HEK293T (cell line): ENCODE measurements around the gene PCDH18.

Source experiments
- CTCF ChIA-PET: fragments of 350-600 bp; formaldehyde crosslinking; extraction: SDS; loops from one replicate; lab custom pipeline; 2021; ENCODE audit warnings: antibody characterized with exemption, inconsistent platforms; lab: Yijun Ruan, JAX
- POLR2A ChIA-PET: fragments of 350-600 bp; formaldehyde crosslinking; extraction: SDS; loops from one replicate; lab custom pipeline; 2020; ENCODE audit warnings: antibody characterized with exemption, inconsistent platforms; lab: Yijun Ruan, JAX
- DNase-seq: peaks from one replicate; pipeline ENCODE4 v3.0.0; 2012; ENCODE audit warnings: mixed read lengths; ENCODE audit errors: extremely low spot score
- ARNT ChIP-seq: fragments of 450-650 bp; IDR thresholded peaks from 2 replicates; pipeline ENCODE4 v1.6.1; 2017; ENCODE audit warnings: mild to moderate bottlenecking
- BHLHE40 ChIP-seq: fragments of 450-650 bp; IDR thresholded peaks from 2 replicates; pipeline ENCODE4 v1.6.1; 2016; ENCODE audit warnings: mild to moderate bottlenecking, moderate library complexity, borderline replicate concordance
- CTBP1 ChIP-seq: fragments of 450-650 bp; IDR thresholded peaks from 2 replicates; pipeline ENCODE4 v1.6.1; 2016; ENCODE audit warnings: borderline replicate concordance
- ELF4 ChIP-seq: fragments of 450-650 bp; IDR thresholded peaks from 2 replicates; pipeline ENCODE4 v1.6.1; 2017; ENCODE audit warnings: antibody characterized with exemption
- FOXA1 ChIP-seq: fragments of 450-650 bp; IDR thresholded peaks from 2 replicates; pipeline ENCODE4 v1.6.1; 2016; ENCODE audit warnings: mild to moderate bottlenecking
- FOXK2 ChIP-seq: fragments of 450-650 bp; IDR thresholded peaks from 2 replicates; pipeline ENCODE4 v1.6.1; 2016; ENCODE audit warnings: mild to moderate bottlenecking
- FOXM1 ChIP-seq: fragments of 450-650 bp; IDR thresholded peaks from 2 replicates; pipeline ENCODE4 v1.6.1; 2017; ENCODE audit warnings: mild to moderate bottlenecking, borderline replicate concordance
- HDGF ChIP-seq: fragments of 450-650 bp; IDR thresholded peaks from 2 replicates; pipeline ENCODE4 v1.6.1; 2017; ENCODE audit warnings: antibody characterized with exemption, borderline replicate concordance
- L3MBTL2 ChIP-seq: fragments of 450-650 bp; conservative IDR thresholded peaks from 2 replicates; pipeline ENCODE4 v1.6.1; 2016; ENCODE audit warnings: mild to moderate bottlenecking
- LEF1 ChIP-seq: fragments of 450-650 bp; IDR thresholded peaks from 2 replicates; pipeline ENCODE4 v1.6.1; 2017; ENCODE audit warnings: mild to moderate bottlenecking, borderline replicate concordance
- NFRKB ChIP-seq: fragments of 450-650 bp; IDR thresholded peaks from 2 replicates; pipeline ENCODE4 v1.6.1; 2016; ENCODE audit warnings: mild to moderate bottlenecking, moderate library complexity
- SP1 ChIP-seq: fragments of 450-650 bp; IDR thresholded peaks from 2 replicates; pipeline ENCODE4 v1.6.1; 2017
- SUZ12 ChIP-seq: fragments of 450-650 bp; IDR thresholded peaks from 2 replicates; pipeline ENCODE4 v1.6.1; 2016; ENCODE audit warnings: mild to moderate bottlenecking
- TARDBP ChIP-seq: fragments of 450-650 bp; IDR thresholded peaks from 2 replicates; pipeline ENCODE4 v1.6.1; 2016
- ZNF384 ChIP-seq: fragments of 450-650 bp; IDR thresholded peaks from 2 replicates; pipeline ENCODE4 v1.6.1; 2016
- TF ChIP-seq, protein P1 (sequence below): fragments of 450-650 bp; IDR thresholded peaks from 2 replicates; pipeline ENCODE4 v1.6.1; 2016

Gene PCDH18

DNA sequence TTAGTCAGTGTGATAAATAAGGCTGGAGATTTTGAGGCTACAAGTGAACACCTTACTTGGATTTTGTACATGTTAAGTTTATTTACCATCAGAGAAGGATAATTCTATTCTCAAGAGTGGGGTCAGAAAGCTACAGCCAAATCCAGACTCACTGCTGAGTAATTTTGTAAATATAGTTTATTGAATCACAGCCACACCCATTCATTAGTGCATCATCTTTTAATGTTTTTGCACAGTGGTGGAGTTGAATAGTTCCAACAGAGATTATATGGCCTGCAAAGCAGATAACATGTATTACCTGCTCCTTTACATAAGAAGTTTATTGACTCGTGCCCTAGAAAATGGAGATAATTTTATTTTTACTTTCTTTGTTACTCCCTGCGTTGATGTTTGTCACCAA lies 60.4 kb downstream of the PCDH18 start:
- TF ChIP-seq SUZ12 (no peak), BHLHE40 (no peak), L3MBTL2 (no peak), FOXK2 (no peak), SP1 (no peak), ELF4 (no peak), NFRKB (no peak), CTBP1 (no peak), HDGF (no peak), ARNT (no peak), FOXM1 (no peak), ZNF384 (no peak), LEF1 (no peak), FOXA1 (no peak), TARDBP (no peak)
- TF ChIP-seq, protein P1, sequence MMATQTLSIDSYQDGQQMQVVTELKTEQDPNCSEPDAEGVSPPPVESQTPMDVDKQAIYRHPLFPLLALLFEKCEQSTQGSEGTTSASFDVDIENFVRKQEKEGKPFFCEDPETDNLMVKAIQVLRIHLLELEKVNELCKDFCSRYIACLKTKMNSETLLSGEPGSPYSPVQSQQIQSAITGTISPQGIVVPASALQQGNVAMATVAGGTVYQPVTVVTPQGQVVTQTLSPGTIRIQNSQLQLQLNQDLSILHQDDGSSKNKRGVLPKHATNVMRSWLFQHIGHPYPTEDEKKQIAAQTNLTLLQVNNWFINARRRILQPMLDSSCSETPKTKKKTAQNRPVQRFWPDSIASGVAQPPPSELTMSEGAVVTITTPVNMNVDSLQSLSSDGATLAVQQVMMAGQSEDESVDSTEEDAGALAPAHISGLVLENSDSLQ = no peak
- DNase-seq = no peak
- CTCF ChIA-PET = no interaction called here
- POLR2A ChIA-PET = no interaction called here

DNA sequence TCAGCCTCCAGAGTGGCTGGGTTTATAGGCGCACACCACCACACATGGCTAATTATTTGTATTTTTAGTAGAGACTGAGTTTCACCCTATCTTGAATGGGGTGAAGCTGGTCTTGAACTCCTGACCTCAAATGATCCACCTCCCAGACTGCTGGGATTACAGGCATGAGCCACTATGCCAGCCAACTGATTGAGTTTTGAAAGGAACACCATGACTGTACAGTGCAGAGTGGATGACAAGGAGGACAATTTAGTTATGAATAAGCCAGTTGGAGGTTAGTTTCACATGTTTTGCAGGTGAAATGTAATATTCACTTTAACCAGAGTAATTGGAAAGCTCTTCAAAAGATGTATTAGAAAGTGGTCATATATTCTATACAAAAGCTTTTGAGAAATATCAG lies 60.8 kb downstream of the PCDH18 start:
- ChIA-PET POLR2A (no interaction called here), CTCF (no interaction called here)
- no peak for DNase-seq
- TF ChIP-seq CTBP1 = no peak
- no peak for TF ChIP-seq L3MBTL2
- TF ChIP-seq FOXK2 = no peak
- no peak for TF ChIP-seq LEF1
- no peak for TF ChIP-seq FOXM1
- TF ChIP-seq SP1 = no peak
- TF ChIP-seq TARDBP = no peak
- TF ChIP-seq, protein P1 = no peak
- no peak for TF ChIP-seq HDGF
- TF ChIP-seq NFRKB = no peak
- no peak for TF ChIP-seq ZNF384
- TF ChIP-seq FOXA1 = no peak
- TF ChIP-seq ELF4 = no peak
- TF ChIP-seq ARNT = no peak
- no peak for TF ChIP-seq SUZ12
- TF ChIP-seq BHLHE40 = no peak

DNA sequence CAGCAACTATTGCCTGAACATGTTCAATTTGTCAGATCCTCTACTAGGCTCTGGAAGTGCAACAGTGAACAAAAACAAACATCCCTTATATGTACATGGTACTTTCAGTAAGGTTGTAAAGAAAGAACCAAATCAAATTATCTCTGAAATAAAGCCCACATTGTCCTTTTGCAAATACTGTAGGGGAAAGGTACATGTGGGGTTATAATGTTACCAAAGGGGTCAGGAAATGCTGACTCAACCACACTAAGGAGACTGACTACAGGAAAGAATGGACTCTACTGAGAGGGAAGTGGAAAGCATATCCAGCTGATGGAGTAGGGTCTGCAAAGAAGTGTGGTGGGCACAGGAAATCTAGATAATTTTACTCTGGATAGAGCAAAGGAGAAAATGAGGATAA lies 61.5 kb downstream of the PCDH18 start:
- DNase-seq = no peak
- ChIA-PET POLR2A (no interaction called here), CTCF (no interaction called here)
- no peak for TF ChIP-seq BHLHE40
- TF ChIP-seq FOXK2 = no peak
- TF ChIP-seq L3MBTL2 = no peak
- TF ChIP-seq SP1 = no peak
- no peak for TF ChIP-seq TARDBP
- no peak for TF ChIP-seq ZNF384
- no peak for TF ChIP-seq HDGF
- TF ChIP-seq, protein P1 = no peak
- no peak for TF ChIP-seq CTBP1
- TF ChIP-seq ELF4 = no peak
- TF ChIP-seq FOXM1 = no peak
- no peak for TF ChIP-seq NFRKB
- TF ChIP-seq SUZ12 = no peak
- TF ChIP-seq FOXA1 = no peak
